Calu3 (cell line): ENCODE results near the gene ZNF408. TPM values are rescaled to one million over a fixed set of nuclear protein-coding genes. Genes with fewer than 3 reads are reported as not detected.

Experiments
- BruUV-seq: library from RNA; stranded (reverse); fragments of 400-500 nt; replicated peaks from 2 replicates; lab custom pipeline; 2021; lab: Mats Ljungman, UMichigan
- CTCF ChIA-PET: fragments of 300-600 bp; sonication (Branson Sonifier 250); formaldehyde crosslinking; loops from one replicate; lab custom pipeline; 2022; ENCODE audit warnings: antibody characterized with exemption; lab: Charles Lee
- DNase-seq: peaks from one replicate; pipeline ENCODE4 v3.0.0; 2022
- H3K27ac Mint-ChIP-seq: one replicate; pipeline ENCODE4 v1.8.0; 2022; ENCODE audit warnings: mixed read lengths; ENCODE audit not compliant: unreplicated experiment
- H3K27me3 Mint-ChIP-seq: one replicate; pipeline ENCODE4 v1.8.0; 2022; ENCODE audit warnings: mixed read lengths; ENCODE audit not compliant: unreplicated experiment
- H3K36me3 Mint-ChIP-seq: one replicate; pipeline ENCODE4 v1.8.0; 2022; ENCODE audit warnings: mild to moderate bottlenecking, moderate library complexity, mixed read lengths; ENCODE audit not compliant: insufficient read depth, unreplicated experiment
- H3K4me1 Mint-ChIP-seq: one replicate; pipeline ENCODE4 v1.8.0; 2022; ENCODE audit warnings: mild to moderate bottlenecking, low read depth, mixed read lengths; ENCODE audit not compliant: unreplicated experiment
- H3K4me3 Mint-ChIP-seq: one replicate; pipeline ENCODE4 v1.8.0; 2022; ENCODE audit warnings: mild to moderate bottlenecking, low read depth, moderate library complexity, mixed read lengths; ENCODE audit not compliant: unreplicated experiment
- H3K9me3 Mint-ChIP-seq: one replicate; pipeline ENCODE4 v1.8.0; 2022; ENCODE audit warnings: low read depth, mixed read lengths; ENCODE audit not compliant: unreplicated experiment
- intact Hi-C: fragments of 100-400 bp; cut with micrococcal nuclease; formaldehyde crosslinking; loops from one replicate; pipeline ENCODE4 v1.10.0; 2022; ENCODE audit not compliant: unreplicated experiment
- total RNA-seq: library from RNA; stranded (reverse); gene quantifications from 2 replicates; pipeline ENCODE4 v1.2.3, GENCODE V29; 2022
- TF ChIP-seq, protein P1 (sequence below): fragments of 200-600 bp; IDR thresholded peaks from one replicate; pipeline ENCODE4 v1.8.0; 2022; ENCODE audit warnings: antibody characterized with exemption; ENCODE audit not compliant: unreplicated experiment

Gene ZNF408
- total RNA-seq, 1 experiment from 2014 or later: 15.5 TPM

DNA sequence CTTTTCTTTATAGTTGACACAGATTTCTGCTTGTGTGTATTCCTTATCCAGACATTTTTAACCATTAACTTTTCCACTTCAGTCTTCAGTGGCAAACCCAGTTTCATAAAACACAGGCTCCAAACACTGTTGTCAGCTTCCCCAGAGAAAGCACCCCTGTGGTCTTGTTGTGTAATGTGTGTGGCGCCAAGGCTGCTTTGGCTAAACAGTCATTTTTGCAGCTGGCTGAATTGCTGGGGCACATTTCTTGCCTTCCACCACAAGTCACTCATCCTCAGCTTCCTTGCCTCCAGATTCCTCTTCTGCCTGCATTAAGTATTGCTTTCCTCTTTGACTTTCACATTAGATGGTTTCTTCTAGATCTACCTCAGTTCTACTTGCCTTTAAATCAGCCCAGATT, 40.9 kb upstream of the ZNF408 start:
- H3K9me3 Mint-ChIP-seq: no peaks in the 10 kb centered on the region
- no peaks in the 10 kb centered on the region for H3K27me3 Mint-ChIP-seq
- intact Hi-C loops: no loop called here
- H3K4me1 Mint-ChIP-seq: no peaks in the 10 kb centered on the region
- no peak for DNase-seq
- H3K36me3 Mint-ChIP-seq: peaks cover 46% of the 10 kb centered on the region
- no peak overlapping the region for H3K27ac Mint-ChIP-seq
- CTCF ChIA-PET: interaction anchor here (0.7 kb wide), 2 partner anchors 302 to 421 kb away, joined by 3 to 6 read pairs; no protein-coding TSS in a partner anchor
- TF ChIP-seq, protein P1, sequence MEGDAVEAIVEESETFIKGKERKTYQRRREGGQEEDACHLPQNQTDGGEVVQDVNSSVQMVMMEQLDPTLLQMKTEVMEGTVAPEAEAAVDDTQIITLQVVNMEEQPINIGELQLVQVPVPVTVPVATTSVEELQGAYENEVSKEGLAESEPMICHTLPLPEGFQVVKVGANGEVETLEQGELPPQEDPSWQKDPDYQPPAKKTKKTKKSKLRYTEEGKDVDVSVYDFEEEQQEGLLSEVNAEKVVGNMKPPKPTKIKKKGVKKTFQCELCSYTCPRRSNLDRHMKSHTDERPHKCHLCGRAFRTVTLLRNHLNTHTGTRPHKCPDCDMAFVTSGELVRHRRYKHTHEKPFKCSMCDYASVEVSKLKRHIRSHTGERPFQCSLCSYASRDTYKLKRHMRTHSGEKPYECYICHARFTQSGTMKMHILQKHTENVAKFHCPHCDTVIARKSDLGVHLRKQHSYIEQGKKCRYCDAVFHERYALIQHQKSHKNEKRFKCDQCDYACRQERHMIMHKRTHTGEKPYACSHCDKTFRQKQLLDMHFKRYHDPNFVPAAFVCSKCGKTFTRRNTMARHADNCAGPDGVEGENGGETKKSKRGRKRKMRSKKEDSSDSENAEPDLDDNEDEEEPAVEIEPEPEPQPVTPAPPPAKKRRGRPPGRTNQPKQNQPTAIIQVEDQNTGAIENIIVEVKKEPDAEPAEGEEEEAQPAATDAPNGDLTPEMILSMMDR: no peak
- H3K4me3 Mint-ChIP-seq: no peak overlapping the region
- no TSS peak for BruUV-seq

DNA sequence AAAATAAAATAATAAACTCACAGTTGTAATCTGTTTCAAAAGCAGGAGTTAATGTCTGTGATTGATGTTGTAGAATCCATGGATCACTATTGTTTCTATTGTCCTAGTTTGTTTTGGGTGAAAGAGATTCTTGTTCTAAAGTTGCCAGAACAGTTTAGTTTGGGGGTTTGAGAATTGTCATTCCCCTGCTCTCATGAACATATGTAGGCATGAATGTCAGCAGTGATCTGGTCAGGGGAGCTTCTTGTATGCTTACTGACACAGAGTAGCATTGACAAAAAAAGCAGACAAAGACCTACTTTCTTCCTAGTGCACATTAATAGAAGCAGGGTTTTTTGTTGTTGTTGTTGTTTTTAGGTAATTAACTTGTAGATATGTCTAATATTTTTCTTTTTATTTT, 39.0 kb upstream of the ZNF408 start:
- Mint-ChIP-seq H3K4me1 (no peaks in the 10 kb centered on the region), H3K27ac (no peak overlapping the region), H3K4me3 (no peak overlapping the region), H3K27me3 (no peaks in the 10 kb centered on the region), H3K9me3 (no peaks in the 10 kb centered on the region), H3K36me3 (peaks cover 55% of the 10 kb centered on the region)
- no peak for DNase-seq
- CTCF ChIA-PET: no interaction called here
- intact Hi-C loops: no loop called here
- TF ChIP-seq, protein P1: no peak
- no TSS peak for BruUV-seq

DNA sequence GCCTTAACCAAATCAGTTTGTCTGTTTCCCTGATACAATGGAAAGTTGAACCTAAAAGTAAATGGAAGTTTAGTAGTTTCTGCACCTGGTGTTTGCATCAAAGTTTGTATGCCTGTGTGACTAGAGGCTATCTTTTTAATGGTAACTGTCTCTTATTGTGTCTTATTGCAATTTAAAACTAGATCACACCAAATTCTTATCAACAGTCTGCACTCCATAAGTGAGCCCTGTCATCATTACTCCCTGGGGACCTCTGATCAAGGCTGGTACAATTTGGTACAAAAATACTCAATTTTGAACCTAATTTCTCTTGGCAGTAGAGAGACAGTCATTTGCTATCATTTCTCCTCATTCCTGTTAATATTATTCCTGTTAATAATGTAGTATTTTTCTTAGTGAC, 38.5 kb upstream of the ZNF408 start:
- no peaks in the 10 kb centered on the region for H3K4me1 Mint-ChIP-seq
- no peak overlapping the region for H3K27ac Mint-ChIP-seq
- peaks cover 54% of the 10 kb centered on the region for H3K36me3 Mint-ChIP-seq

DNA sequence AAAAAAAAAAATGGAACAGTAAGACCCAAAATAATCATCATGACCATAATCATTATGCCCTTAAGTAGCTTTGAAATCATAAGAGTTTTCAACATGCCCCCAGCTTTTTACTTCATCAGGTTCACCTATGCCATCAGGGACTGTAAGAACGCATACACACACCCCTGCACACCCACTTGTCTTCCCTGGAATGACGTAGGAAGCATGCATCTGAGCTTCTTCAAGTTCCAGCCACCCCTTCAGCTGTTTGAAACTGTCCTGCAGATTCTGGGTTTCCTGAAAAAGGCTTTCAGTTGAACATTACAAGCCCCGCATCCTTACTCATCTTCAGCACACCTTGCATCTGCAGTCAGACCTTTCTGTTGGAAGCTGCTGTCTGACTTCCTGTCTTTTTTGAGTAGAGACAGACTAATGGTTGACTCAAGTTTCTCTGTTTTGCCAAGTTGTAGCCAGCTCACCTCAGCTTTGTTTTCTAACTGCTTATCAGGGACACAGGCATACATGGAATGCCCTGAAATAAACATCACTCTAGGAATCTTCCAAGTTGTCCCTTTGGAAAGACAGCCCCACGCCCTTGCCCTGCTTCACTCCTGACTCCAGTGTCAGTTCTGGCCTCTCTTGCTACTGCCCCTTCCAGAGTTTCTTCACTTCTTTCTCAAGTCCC, 37.4 kb upstream of the ZNF408 start:
- no peak overlapping the region for H3K27ac Mint-ChIP-seq
- intact Hi-C loops: no loop called here
- BruUV-seq: no TSS peak
- H3K27me3 Mint-ChIP-seq: no peaks in the 10 kb centered on the region
- H3K4me1 Mint-ChIP-seq: no peaks in the 10 kb centered on the region
- no peaks in the 10 kb centered on the region for H3K9me3 Mint-ChIP-seq
- TF ChIP-seq, protein P1: no peak
- H3K4me3 Mint-ChIP-seq: no peak overlapping the region
- peaks cover 45% of the 10 kb centered on the region for H3K36me3 Mint-ChIP-seq
- DNase-seq: no peak
- CTCF ChIA-PET: no interaction called here

More for the DNA sequence above, 38.5 kb upstream of the ZNF408 start:
- Mint-ChIP-seq H3K27me3 (no peaks in the 10 kb centered on the region), H3K9me3 (no peaks in the 10 kb centered on the region), H3K4me3 (no peak overlapping the region)
- intact Hi-C loops: no loop called here
- DNase-seq: no peak
- CTCF ChIA-PET: no interaction called here
- no TSS peak for BruUV-seq
- TF ChIP-seq, protein P1: no peak
